ENCODE data around the gene LRP11.
"Not testable (repeated sequence)": the region's sequence is repeated elsewhere in the genome, so short reads cannot be mapped to it uniquely, and the experiment has no call there.

Gene LRP11

GRCh38 chr6:149863698-149864577 lies at the start of gene LRP11:
TSS of gene LRP11 (minus strand) at chr6:149864359. CDS start at chr6:149864020, 339 bp downstream.
- DNase-seq = peak; percentile 85

- no peak for DNase-seq
Measured at GRCh38 chr6:149913540-149914240, 49.5 kb upstream of the LRP11 start.

- no peak for DNase-seq
Measured at GRCh38 chr6:149913085-149913484, 48.9 kb upstream of the LRP11 start.

GRCh38 chr6:149912680-149913079 lies 48.5 kb upstream of the LRP11 start:
- DNase-seq = not testable (repeated sequence)

GRCh38 chr6:149910721-149911151 lies 46.6 kb upstream of the LRP11 start:
- DNase-seq = no peak

DNA sequence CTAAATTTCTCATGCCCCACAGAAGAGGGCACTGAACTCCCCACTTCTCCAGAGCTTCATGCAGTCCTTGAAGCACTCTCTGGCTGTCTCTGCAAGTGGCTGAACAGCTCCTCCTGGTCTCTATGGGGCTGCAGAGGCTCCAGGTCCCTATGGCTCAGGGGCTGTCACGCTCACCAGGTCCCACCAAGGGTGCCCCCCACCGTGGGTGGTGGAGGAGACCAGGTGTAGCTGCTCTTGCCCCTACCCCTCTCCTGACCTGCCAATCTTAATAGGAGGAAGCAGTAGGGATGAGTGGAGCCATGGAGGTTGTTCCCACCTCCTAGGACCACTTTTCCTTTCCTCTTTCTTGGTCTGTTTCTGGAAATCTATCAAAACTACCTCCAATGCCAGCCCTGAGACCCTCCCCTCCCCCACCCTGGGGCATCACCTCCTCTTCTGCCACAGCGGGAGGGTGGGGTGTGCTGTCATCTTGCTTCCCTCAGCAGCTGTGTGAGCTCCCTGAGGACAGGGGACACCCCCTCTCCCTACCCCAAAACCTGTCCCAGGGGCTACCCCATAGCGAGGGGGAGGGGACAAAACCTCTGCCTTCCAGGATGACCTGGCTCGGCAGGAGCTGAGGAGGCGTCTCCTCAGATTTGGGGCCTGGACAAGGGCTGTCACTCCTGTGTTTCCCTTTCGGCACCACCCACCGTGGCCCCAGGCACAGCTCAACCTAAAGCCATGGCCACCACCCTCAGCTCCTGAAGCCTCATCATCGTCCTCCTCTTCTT lies 45.7 kb upstream of the LRP11 start:
- DNase-seq = no peak

GRCh38 chr6:149908480-149908879 lies 44.3 kb upstream of the LRP11 start:
- DNase-seq = not testable (repeated sequence)

DNA sequence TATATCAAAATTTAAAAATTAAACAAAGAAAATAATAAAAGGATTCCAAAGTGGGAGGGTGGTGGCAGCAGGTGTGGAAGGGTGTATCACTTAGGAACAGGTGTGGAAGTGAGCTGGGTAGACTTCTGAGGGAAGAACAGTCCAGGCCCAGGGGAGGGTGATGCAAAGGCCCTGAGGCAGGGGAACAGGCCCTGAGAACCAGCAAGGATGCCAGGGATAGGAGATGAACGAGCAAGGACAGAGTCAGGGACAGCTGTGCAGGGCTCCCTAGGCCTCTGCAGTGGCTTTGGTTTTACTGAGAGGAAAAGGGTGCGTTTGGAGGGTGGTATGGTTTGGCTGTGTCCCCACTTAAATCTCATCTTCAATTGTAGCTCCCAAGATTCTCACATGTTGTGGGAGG lies 43.2 kb upstream of the LRP11 start:
- DNase-seq = no peak

- DNase-seq = no peak
Measured at GRCh38 chr6:149906405-149906804, 42.2 kb upstream of the LRP11 start.

DNA sequence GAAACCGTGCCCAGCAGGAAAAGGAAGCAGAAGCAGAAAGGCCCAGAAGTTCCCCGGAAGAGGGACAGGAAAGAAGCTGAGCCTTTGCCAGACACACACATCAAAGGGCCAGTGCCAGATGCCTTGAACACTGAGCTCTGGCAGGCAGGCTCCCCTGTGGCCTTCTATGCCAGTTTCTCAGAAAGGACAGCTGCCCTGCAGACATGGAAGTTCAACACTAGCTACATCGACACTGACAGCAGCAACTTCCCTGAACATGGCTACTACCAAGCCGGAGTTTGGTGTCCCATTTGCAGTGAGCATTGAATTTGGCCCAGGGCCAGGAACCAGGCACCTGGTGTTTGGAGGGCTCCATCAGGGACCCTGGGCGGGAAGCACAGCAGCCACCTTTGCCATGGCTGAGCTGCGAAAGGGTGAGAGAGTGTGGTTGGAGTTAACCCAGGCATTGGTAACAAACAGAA lies 41.8 kb upstream of the LRP11 start:
- no peak for DNase-seq

GRCh38 chr6:149905371-149905910 lies 41.3 kb upstream of the LRP11 start:
- DNase-seq = no peak

DNA sequence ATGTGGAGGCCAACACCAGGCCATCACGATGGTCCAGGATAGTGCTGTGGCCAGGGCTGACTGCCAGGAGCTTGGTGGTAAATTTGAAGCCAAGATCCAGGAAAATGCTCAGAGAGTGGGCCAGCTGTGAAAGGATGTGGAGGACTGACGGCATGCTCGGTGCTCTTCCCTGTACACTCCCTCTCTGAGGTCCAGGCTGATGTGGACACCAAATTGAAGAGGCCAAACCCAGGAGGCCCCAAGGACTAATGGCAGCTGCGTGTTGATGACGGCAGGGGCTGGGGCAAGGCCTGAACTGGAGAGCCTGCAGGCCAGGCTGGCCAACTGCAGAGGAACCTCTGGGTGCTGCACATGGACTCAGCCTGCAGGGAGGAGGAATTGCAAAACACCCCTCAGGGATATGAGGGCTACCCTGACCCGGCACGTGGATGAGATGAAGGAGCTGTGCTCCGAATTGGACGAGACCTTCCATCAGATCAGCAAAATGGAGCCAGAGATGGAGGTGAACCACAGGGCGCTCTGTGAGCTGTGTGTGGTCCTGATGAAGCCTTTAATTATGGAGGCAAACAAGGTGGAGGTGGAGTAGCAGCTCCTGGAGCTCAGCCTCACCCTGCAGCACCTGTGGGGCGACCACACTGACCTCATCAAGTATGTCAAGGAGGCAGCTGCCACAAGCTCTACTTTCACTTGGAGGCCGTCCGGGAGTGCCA lies 40.7 kb upstream of the LRP11 start:
- DNase-seq = no peak

GRCh38 chr6:149903938-149904611 lies 39.9 kb upstream of the LRP11 start:
- DNase-seq = peak; percentile 46

DNA sequence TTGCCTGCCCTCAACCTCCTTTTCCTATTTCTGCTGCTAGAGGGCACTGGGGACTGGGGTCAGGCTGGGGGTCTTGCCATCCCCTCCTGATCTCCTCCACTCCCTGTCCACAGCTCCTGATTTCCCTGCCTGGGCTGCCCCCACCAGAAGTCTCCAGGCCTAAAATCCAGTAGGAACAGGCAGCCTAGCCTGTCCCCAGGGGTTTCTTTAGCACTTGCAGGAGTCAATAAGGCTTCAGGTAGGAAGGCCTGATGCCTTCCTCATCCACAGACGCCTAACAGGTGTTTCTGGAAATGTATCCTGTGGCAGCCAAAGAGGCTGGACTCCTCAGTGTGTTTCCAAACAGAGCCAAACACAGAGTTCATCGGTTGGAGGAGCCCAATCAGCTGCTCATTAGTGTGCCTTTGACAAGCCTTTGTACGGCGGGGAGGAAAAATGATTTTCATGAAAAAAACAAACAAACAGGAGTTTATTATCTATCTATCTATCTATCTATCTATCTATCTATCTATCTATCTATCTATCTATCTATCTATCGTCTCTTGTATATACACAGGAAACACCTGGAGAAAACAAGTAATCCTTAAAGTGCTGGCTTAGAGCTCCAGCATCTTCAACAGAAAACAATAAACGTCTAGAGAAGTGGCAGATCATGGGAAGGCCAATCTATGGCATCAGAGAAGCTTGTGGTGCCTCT lies 37.4 kb upstream of the LRP11 start:
- peak; percentile 3 for DNase-seq

- no peak for DNase-seq
Measured at GRCh38 chr6:149900620-149901443, 36.7 kb upstream of the LRP11 start.

DNA sequence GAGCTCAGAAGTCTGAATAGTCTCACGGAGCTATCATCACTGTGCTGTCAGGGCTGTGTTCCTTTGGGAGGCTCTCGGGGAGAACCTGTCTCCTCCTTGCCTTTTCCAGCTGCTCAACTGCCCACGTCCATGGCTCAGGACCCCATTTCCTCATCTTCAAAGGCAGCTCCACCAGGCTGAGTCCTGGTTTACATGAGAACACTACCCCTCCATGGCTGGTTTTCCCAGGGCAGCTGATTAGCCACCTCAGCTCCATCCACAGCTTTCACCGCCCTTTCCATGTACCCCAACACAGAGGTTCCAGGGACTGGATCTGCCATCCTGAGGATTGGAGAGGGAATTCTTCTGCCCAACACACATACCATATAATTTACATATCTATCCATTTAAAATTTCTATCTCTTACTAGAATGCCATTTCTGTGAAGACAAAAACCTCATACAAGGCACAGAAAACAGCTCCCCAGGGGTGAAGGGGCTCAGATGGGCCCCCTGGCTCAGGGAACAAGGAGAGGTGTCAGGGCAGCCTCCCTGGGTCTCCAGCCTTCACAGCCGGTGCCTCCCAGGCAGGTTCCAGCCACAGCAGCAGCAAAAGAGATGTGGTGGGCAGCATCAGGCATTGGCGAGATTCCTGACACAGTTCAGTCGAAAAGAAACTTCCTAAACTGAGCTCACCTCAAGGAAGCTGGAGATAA lies 35.9 kb upstream of the LRP11 start:
- DNase-seq = no peak

- no peak for DNase-seq
Measured at GRCh38 chr6:149899486-149899885, 35.3 kb upstream of the LRP11 start.

DNA sequence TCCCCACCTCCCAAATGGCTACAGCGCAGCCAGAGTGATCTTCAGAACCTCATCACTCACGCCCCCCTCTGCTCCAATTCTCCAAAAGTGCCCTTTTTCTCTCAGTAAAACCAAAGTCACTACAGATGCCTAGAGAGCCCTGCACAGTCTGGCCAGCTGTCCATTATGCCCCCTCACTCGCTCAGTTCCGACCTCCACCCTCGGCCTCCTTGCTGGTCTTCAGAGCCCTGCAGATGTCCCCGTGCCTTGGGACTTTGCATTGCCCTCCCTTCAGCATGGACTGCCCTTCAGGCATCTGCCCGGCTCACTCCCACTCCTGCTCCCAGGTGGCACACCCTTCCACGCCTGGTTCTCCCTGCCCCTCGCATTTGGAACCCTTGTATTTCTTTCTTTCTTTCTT lies 34.8 kb upstream of the LRP11 start:
- DNase-seq = no peak
